Measurements from ENCODE around the gene GPR137C. TPM values are rescaled to one million over a fixed set of nuclear protein-coding genes. Genes with fewer than 3 reads are reported as not detected.

The GPR137C gene
- total and polyA plus RNA-seq, 2 of the 13 experiments (the other 11 are each of a cell fraction or from before 2014, with no cell fraction given), result 0.34 to 0.51 TPM

DNA sequence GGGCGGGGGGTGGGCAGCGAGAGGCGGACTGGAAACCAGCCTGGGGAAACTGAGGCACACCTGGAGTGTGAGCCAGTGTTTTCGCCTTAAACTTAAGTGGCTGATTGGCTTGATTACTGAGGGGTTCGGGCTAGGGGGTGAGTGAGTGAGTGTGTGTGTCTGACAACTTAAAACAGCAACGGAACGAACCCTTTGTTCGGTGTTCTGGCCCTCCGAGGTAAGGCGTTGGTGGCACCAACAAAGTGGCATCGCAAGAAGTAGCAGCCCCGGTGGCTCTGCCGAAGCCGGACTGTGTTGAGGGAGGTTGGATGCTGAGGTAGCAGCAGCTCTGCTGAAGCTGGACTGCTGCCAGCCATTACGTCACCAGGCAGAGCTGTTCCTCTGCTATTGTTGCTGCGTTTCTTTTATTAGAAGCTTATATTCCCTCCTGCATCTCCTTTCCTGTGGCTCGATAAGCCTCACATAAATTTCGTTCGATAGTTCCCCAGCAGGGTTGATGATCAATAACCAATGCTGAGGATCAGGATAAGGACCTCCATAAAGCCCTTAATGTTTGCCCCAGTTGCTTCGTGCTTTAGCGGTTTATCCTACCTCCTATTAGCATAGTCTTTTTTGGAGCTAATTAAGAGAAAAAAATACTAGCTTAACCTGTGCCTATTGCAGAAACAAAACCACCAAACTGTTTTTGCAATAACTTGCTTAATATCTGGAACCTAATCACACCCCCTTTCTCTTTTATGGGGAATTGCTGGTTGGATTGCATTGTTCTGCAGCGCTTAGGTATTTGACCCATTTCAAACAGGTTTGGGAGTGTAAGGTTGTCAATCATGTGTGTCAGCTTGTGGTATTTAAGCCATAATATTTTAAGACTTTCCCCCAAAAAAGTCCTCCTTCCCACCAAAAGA, 1.3 kb downstream of the GPR137C start (continued):
- TF ChIP-seq ZNF567 (CRISPR knock-in tag; IDR thresholded peaks at IDR 0.05; ENCODE audit: borderline replicate concordance) (0 out of 2 replicates have a peak, but pooled peaks have one; percentile 14), ZNF354B (CRISPR knock-in tag; IDR thresholded peaks at IDR 0.05) (no peak), ZNF552 (CRISPR knock-in tag; IDR thresholded peaks at IDR 0.05; ENCODE audit: borderline replicate concordance) (no peak), ATRX (CRISPR knock-in tag; IDR thresholded peaks at IDR 0.05; ENCODE audit: borderline replicate concordance) (no peak), MLX (CRISPR knock-in tag; IDR thresholded peaks at IDR 0.05) (no peak), ZKSCAN5 (CRISPR knock-in tag; IDR thresholded peaks at IDR 0.05) (no peak), SIN3B (IDR thresholded peaks at IDR 0.05; ENCODE audit: low read length) (no peak), SRSF4 (IDR thresholded peaks at IDR 0.05; ENCODE audit: low read depth, low read length, poor library complexity, severe bottlenecking) (no peak), ATF2 (CRISPR knock-in tag; IDR thresholded peaks at IDR 0.05) (peak; percentile 97), IRF2 (CRISPR knock-in tag; IDR thresholded peaks at IDR 0.05) (no peak), CEBPB (IDR thresholded peaks at IDR 0.05; ENCODE audit: borderline replicate concordance, low read depth, low read length) (peak; percentile 48; the same call in 1 of the 2 replicates), CREM (IDR thresholded peaks at IDR 0.05) (peak; percentile 61), CREM (CRISPR knock-in tag; IDR thresholded peaks at IDR 0.05) (no peak), NFE2L1 (CRISPR knock-in tag; IDR thresholded peaks at IDR 0.05; ENCODE audit: borderline replicate concordance) (no peak), ZNF607 (CRISPR knock-in tag; IDR thresholded peaks at IDR 0.05; ENCODE audit: borderline replicate concordance) (0 out of 2 replicates have a peak, but pooled peaks have one; percentile 60), ZMYM4 (CRISPR knock-in tag; IDR thresholded peaks at IDR 0.05) (0 out of 2 replicates have a peak, but pooled peaks have one; percentile 28), ZBTB25 (CRISPR knock-in tag; IDR thresholded peaks at IDR 0.05) (no peak), ATF7 (IDR thresholded peaks at IDR 0.05) (peak; percentile 93), ATF7 (CRISPR knock-in tag; IDR thresholded peaks at IDR 0.05) (peak; percentile 89), SOX5 (CRISPR knock-in tag; IDR thresholded peaks at IDR 0.05; ENCODE audit: borderline replicate concordance) (no peak), POLR2A (IDR thresholded peaks at IDR 0.05; ENCODE audit: insufficient read depth in 1 of 2, low read depth in 2 of 2, low read length in 2 of 2) (no peak), JUND (CRISPR knock-in tag; IDR thresholded peaks at IDR 0.05) (peak; percentile 79; the same call in 1 of the 2 replicates), FOXA3 (CRISPR knock-in tag; IDR thresholded peaks at IDR 0.05) (no peak)
- TF ChIP-seq, protein P1, sequence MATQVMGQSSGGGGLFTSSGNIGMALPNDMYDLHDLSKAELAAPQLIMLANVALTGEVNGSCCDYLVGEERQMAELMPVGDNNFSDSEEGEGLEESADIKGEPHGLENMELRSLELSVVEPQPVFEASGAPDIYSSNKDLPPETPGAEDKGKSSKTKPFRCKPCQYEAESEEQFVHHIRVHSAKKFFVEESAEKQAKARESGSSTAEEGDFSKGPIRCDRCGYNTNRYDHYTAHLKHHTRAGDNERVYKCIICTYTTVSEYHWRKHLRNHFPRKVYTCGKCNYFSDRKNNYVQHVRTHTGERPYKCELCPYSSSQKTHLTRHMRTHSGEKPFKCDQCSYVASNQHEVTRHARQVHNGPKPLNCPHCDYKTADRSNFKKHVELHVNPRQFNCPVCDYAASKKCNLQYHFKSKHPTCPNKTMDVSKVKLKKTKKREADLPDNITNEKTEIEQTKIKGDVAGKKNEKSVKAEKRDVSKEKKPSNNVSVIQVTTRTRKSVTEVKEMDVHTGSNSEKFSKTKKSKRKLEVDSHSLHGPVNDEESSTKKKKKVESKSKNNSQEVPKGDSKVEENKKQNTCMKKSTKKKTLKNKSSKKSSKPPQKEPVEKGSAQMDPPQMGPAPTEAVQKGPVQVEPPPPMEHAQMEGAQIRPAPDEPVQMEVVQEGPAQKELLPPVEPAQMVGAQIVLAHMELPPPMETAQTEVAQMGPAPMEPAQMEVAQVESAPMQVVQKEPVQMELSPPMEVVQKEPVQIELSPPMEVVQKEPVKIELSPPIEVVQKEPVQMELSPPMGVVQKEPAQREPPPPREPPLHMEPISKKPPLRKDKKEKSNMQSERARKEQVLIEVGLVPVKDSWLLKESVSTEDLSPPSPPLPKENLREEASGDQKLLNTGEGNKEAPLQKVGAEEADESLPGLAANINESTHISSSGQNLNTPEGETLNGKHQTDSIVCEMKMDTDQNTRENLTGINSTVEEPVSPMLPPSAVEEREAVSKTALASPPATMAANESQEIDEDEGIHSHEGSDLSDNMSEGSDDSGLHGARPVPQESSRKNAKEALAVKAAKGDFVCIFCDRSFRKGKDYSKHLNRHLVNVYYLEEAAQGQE (IDR thresholded peaks at IDR 0.05; ENCODE audit: borderline replicate concordance in 1 of 2, low read depth in 1 of 2, low read length in 2 of 2), result no peak

Data from HepG2 (cell line).